ENCODE results near the gene APOBEC2. TPM values are rescaled to one million over a fixed set of nuclear protein-coding genes. Genes with fewer than 3 reads are reported as not detected.

APOBEC2 gene
- total and polyA plus RNA-seq, 9 of the 15 experiments (the other 6 are each of a cell fraction or from before 2014, with no cell fraction given), result 0.25 to 1.6 TPM; not detected in 7

- no peak for TF ChIP-seq MITF (IDR thresholded peaks at IDR 0.05)
- no peak; the same call in 1 of the 2 replicates for TF ChIP-seq ZNF232 (CRISPR knock-in tag; IDR thresholded peaks at IDR 0.05)
- TF ChIP-seq UBTF (IDR thresholded peaks at IDR 0.05; ENCODE audit: borderline replicate concordance in 1 of 2, low read depth in 2 of 2, low read length in 2 of 2), result peak in 1 of 2 experiments; percentile 59; a peak in 2 of 4 replicates
- peak; percentile 31; the same call in 1 of the 2 replicates for TF ChIP-seq BCOR (IDR thresholded peaks at IDR 0.05)
- no peak for TF ChIP-seq SAP30 (IDR thresholded peaks at IDR 0.05; ENCODE audit: borderline replicate concordance, insufficient read depth, low read depth, low read length, poor library complexity, severe bottlenecking)
- TF ChIP-seq ZFP36 (IDR thresholded peaks at IDR 0.05; ENCODE audit: low read depth, low read length, partially characterized antibody), result peak; percentile 1
- TF ChIP-seq YY1 (IDR thresholded peaks at IDR 0.05; ENCODE audit: borderline replicate concordance in 1 of 3, control insufficient read depth in 1 of 3, extremely low read depth in 1 of 3, insufficient read depth in 3 of 3, insufficient read length in 1 of 3, insufficient replicate concordance in 2 of 3, low read depth in 1 of 3, low read length in 2 of 3), result peak; percentile 95 to 99 (median 98)
- TF ChIP-seq RFX1 (IDR thresholded peaks at IDR 0.05), result no peak
- TF ChIP-seq SUPT5H (IDR thresholded peaks at IDR 0.05), result peak; percentile 94
- no peak for TF ChIP-seq REST (IDR thresholded peaks at IDR 0.05; ENCODE audit: borderline replicate concordance)
- 0 out of 2 replicates have a peak, but pooled peaks have one; percentile 62 for TF ChIP-seq REST (CRISPR knock-in tag; IDR thresholded peaks at IDR 0.05; ENCODE audit: low read depth)
- TF ChIP-seq CREB3 (tag; conservative IDR thresholded peaks at IDR 0.05; ENCODE audit: low read depth), result peak; percentile 67; the same call in 1 of the 2 replicates
Observed at GRCh38 chr6:41071923-41072835, 19.2 kb downstream of the APOBEC2 start, which contains the start of gene OARD1 (continued).

Measured in K562 (cell line).